Measurements from ENCODE around the gene PPP4R4.

GRCh38 chr14:94303111-94303510 lies 129.0 kb downstream of the PPP4R4 start:
- no peak for TF ChIP-seq EZH2phosphoT487 (IDR thresholded peaks at IDR 0.05; ENCODE audit: insufficient read depth, low read depth)
- no peak for TF ChIP-seq EZH2 (IDR thresholded peaks at IDR 0.05; ENCODE audit: insufficient read depth, poor library complexity, severe bottlenecking)

Measured in GM23248 (cell line).